HG03565 (cell line): Measurements from ENCODE around the gene SOX2.

Source experiments
- ATAC-seq: cut with Tn5 transposase; IDR thresholded peaks from one replicate; pipeline ENCODE4 v1.9.1; 2021; ENCODE audit warnings: mild to moderate bottlenecking, moderate library complexity; ENCODE audit not compliant: unreplicated experiment

The SOX2 gene

DNA sequence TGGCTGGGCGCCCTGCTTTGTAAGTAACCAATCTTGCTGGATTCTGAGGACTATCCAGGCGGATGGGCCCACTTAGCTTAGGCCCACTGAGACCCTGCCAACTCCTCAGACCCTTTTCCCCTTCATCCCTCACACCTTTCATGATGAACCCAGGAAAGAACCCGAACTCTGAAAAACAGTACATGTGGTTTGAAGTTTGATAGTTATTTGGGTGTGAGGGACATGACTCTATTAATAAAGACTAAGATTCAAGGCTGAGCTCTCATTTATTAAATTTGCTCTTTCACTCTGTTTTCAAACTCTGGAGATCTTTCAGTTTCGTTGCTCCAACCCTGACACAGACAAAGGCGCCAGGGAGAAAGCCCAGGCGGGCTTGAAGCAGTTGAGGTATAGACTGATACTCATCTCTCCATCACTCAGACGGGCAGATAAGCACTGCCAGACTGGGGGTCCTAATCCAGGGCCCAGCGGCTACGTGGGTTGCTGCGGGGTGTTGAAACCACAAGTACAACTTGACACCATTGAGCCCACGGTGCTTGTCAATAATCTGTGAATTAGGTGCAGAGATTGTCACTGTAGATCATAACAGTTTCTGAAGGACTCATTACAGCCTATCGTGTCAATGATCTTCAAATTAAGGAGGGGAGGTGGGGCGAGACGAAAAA, 7.2 kb upstream of the SOX2 start:
- no peak for ATAC-seq

DNA sequence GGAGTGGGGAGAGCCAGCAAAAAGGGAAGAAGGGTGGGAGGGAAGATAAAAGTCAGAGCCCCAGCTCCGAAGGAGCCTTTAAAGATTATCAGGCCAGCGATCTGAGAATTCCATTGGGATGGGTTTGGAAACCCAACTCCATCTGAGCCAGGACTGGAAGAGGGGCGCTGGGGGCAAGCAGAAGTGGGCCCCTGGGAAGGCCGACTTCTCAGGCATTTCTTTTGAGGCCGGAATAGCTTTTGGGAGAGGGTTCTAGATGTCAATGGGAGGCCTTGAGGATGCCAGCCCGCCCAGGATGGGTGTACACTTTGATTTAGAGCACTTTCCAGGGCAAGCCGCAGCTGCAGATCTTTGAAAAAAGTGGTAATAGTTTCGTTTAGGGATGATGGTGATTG, 6.6 kb upstream of the SOX2 start:
- ATAC-seq, result no peak

- no peak for ATAC-seq
These were observed 3.7 kb upstream of the SOX2 start for GRCh38 chr3:181707980-181708379.

DNA sequence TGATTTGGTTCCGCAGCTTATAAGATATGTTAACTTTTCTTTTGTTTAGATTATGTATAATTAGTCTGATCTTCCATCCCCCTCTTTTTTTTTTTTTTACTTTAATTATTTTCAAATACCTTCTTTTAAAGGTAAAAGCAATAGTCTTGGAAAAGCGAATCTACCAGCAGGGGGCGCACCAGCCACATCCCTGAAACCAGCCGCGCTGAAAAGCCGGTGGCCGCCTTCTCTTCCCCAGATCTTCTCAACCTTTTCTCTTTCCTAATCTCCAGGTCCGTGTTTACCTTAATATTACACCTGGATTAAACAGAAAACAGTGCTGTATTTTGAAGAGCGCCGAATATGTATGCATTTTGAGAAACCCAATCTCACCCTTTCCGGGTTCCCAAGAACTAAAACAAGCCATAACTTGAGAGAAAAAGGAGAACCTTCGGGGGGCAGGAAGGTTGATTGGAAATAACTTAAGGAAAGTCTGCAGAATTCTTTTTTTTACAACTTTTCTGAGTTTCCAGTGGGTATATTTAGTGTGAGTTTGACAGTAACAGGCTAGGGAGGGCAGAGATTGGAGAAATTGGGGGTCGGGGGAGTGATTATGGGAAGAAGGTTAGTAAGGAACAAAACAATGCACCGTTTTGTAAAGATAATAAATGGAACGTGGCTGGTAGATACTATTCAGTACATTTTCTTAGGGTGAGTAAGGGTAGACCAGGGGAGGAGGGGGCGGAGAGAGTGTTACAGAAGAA, 2.0 kb upstream of the SOX2 start:
- ATAC-seq, result no peak

DNA sequence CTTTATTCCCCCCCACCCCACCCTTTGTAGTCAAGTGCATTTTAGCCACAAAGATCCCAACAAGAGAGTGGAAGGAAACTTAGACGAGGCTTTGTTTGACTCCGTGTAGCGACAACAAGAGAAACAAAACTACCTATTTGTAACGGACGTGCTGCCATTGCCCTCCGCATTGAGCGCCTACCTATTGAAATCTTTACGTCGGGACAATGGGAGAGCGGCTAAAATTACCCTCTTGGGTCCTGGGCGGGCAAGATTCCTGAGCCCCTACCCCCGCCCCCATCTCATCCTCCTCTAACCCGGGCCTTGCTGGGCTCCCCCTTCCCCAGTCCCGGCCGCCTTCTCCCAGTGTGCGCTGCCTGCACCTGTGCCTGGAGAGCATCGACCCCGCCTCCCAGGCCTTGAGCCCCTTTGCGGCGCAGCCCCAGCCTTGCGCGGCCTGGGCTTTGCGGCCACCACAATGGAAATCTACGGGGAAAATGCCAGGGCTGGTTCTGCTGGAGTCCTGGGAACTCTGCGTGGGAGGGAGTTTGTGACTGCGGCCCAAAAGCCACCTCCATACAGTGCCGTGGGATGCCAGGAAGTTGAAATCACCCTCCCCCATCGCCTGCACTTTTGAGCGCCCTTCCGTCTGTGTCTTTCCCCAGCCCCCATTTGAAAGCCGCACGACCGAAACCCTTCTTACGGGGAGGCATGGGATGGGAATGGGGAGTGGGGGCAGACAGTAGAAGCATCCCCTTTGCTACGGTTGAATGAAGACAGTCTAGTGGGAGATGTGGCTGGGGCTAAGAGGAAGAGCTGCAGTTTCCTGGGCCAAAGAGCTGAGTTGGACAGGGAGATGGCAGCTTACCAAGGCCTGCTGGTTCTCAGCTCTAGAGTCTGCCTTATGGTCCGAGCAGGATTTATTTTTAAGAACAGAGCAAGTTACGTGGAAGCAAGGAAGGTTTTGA, 1.1 kb upstream of the SOX2 start:
- no peak for ATAC-seq

DNA sequence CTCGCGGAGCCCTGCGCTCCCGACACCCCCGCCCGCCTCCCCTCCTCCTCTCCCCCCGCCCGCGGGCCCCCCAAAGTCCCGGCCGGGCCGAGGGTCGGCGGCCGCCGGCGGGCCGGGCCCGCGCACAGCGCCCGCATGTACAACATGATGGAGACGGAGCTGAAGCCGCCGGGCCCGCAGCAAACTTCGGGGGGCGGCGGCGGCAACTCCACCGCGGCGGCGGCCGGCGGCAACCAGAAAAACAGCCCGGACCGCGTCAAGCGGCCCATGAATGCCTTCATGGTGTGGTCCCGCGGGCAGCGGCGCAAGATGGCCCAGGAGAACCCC, 464 bp downstream of the SOX2 start:
- no peak for ATAC-seq

DNA sequence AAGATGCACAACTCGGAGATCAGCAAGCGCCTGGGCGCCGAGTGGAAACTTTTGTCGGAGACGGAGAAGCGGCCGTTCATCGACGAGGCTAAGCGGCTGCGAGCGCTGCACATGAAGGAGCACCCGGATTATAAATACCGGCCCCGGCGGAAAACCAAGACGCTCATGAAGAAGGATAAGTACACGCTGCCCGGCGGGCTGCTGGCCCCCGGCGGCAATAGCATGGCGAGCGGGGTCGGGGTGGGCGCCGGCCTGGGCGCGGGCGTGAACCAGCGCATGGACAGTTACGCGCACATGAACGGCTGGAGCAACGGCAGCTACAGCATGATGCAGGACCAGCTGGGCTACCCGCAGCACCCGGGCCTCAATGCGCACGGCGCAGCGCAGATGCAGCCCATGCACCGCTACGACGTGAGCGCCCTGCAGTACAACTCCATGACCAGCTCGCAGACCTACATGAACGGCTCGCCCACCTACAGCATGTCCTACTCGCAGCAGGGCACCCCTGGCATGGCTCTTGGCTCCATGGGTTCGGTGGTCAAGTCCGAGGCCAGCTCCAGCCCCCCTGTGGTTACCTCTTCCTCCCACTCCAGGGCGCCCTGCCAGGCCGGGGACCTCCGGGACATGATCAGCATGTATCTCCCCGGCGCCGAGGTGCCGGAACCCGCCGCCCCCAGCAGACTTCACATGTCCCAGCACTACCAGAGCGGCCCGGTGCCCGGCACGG, 991 bp downstream of the SOX2 start:
- ATAC-seq, result no peak

GRCh38 chr3:181713280-181713647, 1.5 kb downstream of the SOX2 start:
- no peak for ATAC-seq

- ATAC-seq, result no peak
These were observed 2.2 kb downstream of the SOX2 start for GRCh38 chr3:181713676-181714612.

DNA sequence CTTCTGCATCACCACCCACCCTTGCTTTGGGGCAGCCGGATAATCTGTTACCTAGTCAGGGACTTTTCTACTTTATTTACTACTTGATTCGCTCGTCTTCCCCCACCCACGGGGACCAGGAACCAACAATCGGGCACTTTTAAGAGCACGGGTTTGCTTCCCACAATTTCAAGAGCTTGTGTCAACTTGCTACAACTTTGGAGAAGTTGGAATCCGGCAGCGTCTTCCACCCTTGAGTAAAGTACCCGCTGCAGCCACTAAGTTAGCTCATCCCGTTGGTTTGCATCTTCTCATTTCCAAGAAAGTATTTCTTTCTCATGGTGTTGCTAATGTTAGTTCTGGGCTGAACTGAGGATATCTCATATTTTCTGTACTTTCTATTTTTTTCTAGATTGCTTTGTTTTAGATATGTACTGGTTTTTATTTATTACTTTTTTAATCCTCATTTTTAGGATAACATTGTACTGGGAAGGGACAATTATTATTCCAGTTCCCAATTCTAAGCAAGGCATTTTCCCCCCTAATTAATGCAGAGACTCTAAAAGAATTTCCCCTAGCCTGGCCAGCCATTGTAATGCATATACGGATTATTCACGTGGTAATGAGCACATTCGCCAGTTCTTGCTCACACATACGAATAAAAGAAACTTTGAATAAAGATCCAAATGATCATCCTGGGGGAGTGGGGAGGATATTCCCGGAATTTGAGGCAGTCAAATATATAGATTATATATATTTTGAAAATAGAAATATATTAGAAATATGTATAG, 4.0 kb downstream of the SOX2 start:
- no peak for ATAC-seq

- no peak for ATAC-seq
These were observed 5.2 kb downstream of the SOX2 start for GRCh38 chr3:181716966-181717365.

DNA sequence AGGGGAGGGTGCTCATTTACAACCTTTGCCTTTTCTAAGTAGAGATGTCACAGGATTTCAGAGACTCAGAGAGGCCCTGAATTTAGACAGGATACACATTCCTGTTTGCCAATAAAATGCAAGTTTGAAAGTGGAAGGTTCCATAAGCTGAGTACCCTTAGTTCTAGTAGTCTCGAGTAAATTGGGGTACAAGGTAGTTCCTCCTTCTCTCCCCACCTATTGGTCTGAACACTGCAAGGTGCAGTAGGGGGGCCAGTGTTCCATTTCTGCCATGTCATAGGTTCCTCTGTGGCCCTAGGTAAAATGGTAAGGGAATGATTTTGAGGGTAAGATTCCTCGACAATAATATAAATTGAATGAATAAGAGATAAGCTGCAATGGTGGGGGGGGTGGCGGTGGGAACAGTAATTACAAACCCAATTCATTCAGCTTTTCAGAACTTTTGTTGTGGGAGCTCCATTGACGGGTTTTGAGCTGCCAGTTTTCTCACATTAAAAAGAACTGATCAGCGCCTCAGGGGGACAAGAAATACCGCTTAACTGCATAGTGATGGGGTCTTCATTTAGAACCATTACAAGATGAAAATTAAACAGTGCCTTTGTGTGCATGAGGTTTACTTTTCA, 5.9 kb downstream of the SOX2 start:
- ATAC-seq, result no peak

DNA sequence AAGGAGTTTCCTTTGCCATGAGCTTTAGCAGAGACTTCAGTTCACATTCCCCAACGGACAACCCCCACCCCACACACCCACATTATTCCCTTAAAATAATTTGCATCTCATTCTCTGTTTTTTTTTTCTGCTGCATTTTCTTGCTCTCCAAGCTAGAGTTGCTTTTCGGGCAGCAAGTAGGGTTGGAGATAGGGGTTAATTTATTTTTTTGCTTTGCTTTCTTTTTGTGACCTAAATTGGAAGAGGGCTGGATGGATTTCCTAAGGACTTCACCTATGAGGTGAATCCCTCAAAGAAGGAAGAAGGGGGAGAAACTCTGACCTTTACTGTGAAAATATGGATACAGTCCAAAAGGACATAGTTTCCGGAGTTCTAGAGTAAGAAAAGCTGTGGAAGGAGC, 6.6 kb downstream of the SOX2 start:
- no peak for ATAC-seq

- no peak for ATAC-seq
These were observed 7.5 kb downstream of the SOX2 start for GRCh38 chr3:181718987-181719911.

GRCh38 chr3:181719991-181720680, 8.4 kb downstream of the SOX2 start:
- ATAC-seq, result no peak

DNA sequence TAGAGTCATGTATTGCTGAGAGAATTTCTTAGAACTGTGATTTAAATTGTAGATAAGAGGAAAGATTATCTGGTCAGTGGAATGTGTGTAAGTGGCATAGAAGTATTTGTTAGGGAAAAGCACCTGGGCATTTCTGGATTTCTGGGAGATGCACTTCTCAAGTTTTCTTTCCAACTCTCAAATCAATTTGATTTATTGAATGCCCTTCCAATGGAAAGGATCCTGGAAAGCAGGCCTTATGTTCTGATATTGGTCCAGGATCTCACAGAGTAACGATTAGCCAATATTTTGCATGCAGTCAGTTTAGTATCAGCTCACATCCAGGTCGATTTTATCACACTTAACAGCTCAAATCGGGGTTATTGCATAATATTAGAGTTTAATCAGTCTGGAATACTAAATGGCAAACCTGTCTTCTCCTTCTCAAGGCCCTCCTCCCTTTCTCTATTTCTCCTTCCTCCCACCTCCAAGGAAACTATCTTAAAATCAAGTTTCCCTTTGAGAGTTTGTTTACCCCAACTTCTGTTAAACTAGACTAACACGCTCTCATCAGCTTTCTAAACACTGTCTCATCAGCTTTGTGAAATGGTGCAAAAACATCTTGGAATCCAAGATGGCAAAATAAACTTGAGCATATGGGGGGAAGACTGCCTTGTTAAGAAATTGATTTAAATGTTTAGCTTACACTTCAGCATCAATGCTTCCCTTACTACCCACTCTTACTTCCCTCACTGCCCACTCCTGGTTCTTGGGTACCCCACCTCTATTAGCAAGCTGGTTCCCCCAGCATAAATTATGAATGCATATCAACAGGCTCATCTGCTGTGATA, 9.5 kb downstream of the SOX2 start:
- ATAC-seq, result no peak
